HG03457 (cell line): ENCODE measurements around the gene STK16.
A peak's percentile ranks its signal among the peaks of the same experiment; 100 is the strongest.
"Not testable (repeated sequence)": the region's sequence is repeated elsewhere in the genome, so short reads cannot be mapped to it uniquely, and the experiment has no call there.

Experiments used
- ATAC-seq: cut with Tn5 transposase; IDR thresholded peaks from one replicate; pipeline ENCODE4 v1.9.1; 2021; ENCODE audit warnings: moderate number of reproducible peaks; ENCODE audit not compliant: unreplicated experiment

Gene STK16

DNA sequence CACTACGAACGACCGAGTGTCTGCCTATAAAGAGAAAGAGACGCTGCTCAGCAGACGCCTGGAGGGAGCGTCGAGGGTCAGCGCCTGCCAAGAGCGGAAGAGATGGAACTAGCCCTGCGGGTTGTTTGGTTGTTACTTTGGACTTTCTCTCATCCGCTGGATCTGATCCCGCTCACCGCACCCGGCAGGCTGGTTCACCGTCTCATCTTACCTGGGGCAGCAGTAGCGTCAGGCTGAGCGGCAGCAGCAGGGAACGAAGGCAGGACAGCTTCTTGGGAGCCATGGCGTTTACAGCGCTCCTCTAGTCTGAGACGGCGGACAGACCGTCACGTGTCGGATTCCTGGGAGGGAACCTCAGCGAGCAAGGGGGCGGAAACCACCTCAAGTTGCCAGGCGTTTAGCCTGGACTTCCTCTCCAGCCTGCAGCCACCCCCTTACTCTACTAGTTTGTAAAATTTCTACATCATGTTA is 2.0 kb upstream of the STK16 start:
- ATAC-seq, result no peak

- ATAC-seq, result no peak
Measured at GRCh38 chr2:219244789-219245147, 511 bp upstream of the STK16 start.

- no peak for ATAC-seq
Measured at GRCh38 chr2:219245899-219246230, 586 bp downstream of the STK16 start.

DNA sequence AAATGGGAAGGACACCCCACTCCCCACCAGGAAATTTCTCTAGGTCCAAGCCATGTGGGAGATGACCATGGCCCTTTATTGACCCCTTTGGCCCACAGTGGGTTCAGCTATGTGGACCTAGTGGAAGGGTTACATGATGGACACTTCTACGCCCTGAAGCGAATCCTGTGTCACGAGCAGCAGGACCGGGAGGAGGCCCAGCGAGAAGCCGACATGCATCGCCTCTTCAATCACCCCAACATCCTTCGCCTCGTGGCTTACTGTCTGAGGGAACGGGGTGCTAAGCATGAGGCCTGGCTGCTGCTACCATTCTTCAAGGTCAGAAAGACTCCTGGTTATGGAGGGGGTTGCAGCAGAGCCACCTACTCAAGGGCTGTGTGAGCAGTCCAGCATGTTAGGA is 1.3 kb downstream of the STK16 start:
- ATAC-seq, result no peak

DNA sequence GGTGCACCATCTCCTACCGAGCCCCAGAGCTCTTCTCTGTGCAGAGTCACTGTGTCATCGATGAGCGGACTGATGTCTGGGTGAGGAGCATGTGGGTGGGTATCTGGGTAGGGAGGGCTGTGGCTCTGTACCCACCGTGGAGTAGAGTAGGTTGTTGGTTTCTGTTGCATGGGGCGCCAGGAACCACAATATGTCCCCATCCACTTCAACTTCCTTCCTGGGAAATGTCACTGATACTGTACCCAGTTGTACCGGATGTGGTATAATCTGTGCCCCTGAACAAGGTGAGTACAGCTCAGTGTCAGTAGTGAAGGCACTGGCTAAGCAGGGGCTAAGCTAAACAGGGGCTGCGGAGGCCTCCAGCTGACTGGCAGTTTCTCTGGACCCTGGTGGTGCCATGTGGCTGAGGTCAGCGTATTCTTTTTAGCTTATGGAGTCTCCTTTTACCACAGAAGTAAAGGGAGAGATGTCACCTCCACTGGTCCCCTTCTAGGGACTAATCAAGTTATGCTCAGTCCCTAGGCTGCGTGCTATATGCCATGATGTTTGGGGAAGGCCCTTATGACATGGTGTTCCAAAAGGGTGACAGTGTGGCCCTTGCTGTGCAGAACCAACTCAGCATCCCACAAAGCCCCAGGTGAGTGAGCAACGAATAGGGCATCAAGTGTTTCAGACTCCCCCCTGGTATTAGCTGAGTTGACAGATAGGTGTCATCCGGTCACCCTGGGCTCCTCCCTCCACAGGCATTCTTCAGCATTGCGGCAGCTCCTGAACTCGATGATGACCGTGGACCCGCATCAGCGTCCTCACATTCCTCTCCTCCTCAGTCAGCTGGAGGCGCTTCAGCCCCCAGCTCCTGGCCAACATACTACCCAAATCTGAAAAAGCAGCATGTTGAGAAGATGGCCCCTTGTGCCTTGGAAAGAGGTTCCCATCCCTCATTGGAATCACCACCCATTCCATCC is 2.7 kb downstream of the STK16 start:
- no peak for ATAC-seq

DNA sequence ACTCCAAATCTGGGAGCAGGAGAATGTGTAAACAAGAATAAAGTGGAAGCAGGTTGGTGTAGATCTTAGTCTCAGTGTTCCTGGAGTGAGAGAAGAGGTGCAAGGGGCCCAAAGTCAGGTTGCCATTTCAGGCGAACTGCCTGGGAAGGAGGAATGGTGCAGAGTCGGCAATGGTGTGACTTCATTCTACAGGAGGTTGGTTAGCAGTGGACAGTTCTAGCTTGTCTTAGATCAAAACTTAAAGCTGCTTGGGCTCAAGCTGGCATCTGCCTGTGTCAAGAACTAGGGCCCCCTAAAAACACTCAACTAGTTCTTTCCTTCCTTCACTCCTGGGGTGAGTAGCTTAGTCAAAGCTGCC is 3.5 kb downstream of the STK16 start:
- no peak for ATAC-seq

DNA sequence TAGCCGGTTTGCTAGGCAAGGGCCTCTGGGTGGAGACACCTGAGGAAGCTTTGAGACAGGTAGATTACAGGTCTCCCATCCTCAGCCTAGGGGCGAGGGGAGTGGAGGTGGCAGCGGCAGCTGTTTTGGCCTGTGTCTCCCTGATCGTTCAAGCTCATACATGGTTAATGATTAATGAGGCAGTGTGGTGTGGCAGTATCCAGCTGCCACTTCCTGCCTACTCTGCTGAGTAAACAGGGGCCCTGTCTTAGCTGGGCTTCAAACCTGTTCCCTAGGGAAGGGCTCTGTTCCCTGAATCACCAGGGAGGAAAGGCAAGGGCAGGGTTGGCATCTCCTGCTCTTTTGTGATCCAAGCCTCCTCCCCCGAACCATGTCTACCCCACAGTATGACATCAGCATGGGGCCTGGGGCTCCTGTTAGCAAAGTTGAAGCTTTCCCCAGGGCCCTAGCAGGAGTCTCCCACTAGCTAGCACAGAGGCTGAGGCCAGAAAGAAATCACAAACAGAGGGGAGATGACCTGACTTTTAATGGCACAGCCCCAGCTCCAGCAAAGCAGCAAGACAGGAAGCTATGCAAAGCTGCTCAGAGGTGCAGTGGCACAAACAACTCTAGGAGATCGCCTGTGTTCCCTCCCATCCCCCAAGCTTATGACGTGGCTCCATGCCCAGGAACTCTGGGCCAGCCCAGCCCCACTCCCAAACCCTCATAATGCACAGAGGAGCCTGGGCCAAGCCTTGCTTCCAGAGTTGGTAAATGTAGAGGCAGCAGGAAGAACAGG is 4.1 kb downstream of the STK16 start:
- ATAC-seq, result peak; percentile 33

DNA sequence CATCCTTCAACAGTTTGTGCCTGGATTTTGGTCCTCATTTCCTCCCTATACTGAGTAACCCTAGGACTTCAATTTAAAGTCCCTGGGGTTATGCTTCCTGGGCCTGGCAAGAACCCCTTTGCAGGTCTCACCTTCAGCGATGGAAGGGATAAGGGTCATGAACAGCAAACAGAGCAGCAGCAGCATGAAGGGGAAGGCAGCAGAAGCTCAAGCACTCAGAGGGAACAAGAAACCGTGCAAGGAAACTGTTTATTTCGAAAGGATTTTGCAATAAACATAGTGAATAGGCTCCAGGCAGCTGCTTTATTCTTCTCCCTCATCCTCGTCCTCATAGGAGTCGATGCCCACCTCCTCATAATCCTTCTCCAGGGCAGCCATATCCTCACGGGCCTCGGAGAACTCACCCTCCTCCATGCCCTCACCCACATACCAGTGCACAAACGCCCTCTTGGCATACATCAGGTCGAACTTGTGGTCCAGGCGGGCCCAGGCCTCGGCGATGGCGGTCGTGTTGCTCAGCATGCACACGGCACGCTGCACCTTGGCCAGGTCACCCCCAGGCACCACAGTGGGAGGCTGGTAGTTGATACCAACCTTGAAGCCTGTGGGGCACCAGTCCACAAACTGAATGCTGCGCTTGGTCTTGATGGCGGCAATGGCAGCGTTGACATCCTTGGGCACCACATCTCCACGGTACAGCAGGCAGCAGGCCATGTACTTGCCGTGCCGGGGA is 4.9 kb downstream of the STK16 start:
- no peak for ATAC-seq

DNA sequence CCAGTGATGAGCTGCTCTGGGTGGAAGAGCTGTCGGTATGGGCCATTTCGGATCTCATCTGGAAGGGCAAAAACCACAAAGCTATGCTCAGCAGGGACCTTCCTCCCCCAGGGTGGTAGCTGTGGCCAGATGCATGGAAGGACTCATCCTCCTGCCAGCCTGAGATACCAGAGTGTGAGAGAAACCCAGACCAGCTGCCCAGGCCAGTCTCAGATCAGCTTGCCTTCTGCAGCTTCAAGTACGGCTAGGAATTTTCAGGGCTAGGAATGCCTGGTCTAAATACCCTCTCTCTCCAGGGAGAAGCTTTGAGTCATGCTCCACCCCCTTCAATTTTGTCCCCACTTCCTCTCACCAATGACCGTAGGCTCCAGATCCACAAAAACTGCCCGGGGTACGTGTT is 6.4 kb downstream of the STK16 start:
- no peak for ATAC-seq

DNA sequence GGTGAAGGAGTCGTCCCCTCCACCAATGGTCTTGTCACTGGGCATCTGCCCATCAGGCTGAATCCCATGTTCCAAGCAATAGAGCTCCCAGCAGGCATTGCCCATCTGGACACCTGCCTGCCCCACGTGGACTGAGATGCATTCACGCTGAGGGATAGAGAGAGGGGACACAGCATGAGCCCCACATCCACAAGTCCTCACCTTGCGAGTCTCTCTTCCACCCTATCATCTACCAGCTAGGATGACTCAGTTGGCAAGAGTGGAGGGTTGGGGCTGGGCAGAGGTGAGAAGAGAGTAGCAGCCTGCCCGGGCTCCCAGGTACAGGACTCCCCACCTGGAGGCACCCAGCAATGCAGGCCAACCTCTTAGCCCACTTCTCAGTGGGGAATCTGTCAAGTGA is 6.8 kb downstream of the STK16 start:
- no peak for ATAC-seq

GRCh38 chr2:219252570-219252899 is 7.3 kb downstream of the STK16 start:
- ATAC-seq, result no peak

- ATAC-seq, result no peak
Measured at GRCh38 chr2:219252900-219253752, 7.8 kb downstream of the STK16 start, which contains the start of gene TUBA4B. TUBA4B (plus strand) TSS chr2:219253243; CDS start chr2:219253408, 165 bp downstream.

- ATAC-seq, result no peak
Measured at GRCh38 chr2:219253753-219254589, 8.7 kb downstream of the STK16 start, which contains the start of gene TUBA4A. TUBA4A (minus strand) TSS chr2:219253918; CDS start chr2:219253858, 60 bp downstream.

DNA sequence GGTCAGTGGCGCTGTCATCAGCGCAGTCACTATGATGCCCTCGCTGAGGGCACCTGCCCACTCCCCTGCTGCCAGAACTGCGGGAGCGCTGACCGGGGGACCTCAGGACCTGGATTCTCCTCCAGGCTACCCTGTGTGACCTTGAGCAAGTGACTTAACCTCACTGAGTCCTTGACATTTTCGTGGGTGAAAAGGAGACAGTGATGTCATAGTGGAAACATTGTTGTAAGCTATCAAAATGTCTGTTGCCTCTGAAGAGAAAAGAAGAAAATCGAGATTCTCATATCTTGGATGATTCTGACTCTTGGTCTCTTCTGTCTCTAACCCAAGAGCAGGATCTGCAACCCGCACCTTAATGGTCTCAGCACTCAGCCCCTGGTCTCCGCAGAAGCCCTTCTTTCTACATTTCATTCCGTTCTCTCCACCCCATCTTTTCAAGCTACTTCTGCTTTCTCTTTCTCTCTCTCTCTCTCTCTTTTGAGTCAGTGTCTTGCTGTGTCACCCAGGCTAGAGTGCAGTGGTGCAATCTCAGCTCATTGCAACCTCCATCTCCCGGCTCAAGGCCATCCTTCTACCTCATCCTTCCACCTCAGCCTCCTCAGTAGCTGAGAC is 9.4 kb downstream of the STK16 start:
- ATAC-seq, result no peak

- not testable (repeated sequence) for ATAC-seq
Measured at GRCh38 chr2:219258942-219259341, 13.7 kb downstream of the STK16 start.

GRCh38 chr2:219261024-219261855 is 16.0 kb downstream of the STK16 start:
- ATAC-seq, result no peak

DNA sequence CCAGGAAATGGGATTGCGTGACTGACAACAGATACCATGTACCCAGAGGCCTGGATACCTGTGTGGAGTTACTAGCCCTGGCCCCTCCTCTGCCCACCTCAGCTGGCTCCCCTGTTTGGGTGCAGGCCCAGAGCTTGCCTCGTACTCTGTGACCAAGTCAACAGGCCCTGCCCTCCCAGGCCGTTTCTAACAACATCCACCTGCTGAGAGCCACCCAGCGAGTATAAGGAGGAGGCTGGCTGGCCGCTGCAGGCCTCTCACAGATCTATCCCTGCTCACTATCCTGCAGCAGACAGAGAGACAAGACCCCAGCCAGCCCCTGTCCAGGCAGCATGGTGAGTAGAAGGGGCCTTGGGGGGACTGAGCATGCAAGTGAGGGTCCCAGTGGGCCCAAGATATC is 21.0 kb downstream of the STK16 start:
- ATAC-seq, result no peak

GRCh38 chr2:219266886-219267285 is 21.6 kb downstream of the STK16 start:
- no peak for ATAC-seq
